ENCODE measurements around the gene COL7A1.

- TF ChIP-seq, protein P1, sequence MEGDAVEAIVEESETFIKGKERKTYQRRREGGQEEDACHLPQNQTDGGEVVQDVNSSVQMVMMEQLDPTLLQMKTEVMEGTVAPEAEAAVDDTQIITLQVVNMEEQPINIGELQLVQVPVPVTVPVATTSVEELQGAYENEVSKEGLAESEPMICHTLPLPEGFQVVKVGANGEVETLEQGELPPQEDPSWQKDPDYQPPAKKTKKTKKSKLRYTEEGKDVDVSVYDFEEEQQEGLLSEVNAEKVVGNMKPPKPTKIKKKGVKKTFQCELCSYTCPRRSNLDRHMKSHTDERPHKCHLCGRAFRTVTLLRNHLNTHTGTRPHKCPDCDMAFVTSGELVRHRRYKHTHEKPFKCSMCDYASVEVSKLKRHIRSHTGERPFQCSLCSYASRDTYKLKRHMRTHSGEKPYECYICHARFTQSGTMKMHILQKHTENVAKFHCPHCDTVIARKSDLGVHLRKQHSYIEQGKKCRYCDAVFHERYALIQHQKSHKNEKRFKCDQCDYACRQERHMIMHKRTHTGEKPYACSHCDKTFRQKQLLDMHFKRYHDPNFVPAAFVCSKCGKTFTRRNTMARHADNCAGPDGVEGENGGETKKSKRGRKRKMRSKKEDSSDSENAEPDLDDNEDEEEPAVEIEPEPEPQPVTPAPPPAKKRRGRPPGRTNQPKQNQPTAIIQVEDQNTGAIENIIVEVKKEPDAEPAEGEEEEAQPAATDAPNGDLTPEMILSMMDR (IDR thresholded peaks at IDR 0.05), result no peak
- TF ChIP-seq, protein P2, sequence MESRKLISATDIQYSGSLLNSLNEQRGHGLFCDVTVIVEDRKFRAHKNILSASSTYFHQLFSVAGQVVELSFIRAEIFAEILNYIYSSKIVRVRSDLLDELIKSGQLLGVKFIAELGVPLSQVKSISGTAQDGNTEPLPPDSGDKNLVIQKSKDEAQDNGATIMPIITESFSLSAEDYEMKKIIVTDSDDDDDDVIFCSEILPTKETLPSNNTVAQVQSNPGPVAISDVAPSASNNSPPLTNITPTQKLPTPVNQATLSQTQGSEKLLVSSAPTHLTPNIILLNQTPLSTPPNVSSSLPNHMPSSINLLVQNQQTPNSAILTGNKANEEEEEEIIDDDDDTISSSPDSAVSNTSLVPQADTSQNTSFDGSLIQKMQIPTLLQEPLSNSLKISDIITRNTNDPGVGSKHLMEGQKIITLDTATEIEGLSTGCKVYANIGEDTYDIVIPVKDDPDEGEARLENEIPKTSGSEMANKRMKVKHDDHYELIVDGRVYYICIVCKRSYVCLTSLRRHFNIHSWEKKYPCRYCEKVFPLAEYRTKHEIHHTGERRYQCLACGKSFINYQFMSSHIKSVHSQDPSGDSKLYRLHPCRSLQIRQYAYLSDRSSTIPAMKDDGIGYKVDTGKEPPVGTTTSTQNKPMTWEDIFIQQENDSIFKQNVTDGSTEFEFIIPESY (IDR thresholded peaks at IDR 0.05; ENCODE audit: borderline replicate concordance, low read depth), result no peak
- no peak for TF ChIP-seq YY1 (IDR thresholded peaks at IDR 0.05; ENCODE audit: low read depth)
These were observed 24.7 kb upstream of the COL7A1 start for GRCh38 chr3:48619541-48620524.

Measured in SK-N-SH (cell line).